HCT116 (cell line): ENCODE data around the gene IGSF21. TPM values are rescaled to one million over a fixed set of nuclear protein-coding genes. Genes with fewer than 3 reads are reported as not detected.

Experiments used
- ATAC-seq: fragments of 200-7000 bp; cut with Tn5 transposase; 2 replicates; pipeline ENCODE4 v1.9.1; 2020; ENCODE audit warnings: mild to moderate bottlenecking, moderate library complexity
- BruUV-seq: library from RNA; stranded (reverse); fragments of 400-500 nt; replicated peaks from 2 replicates; lab custom pipeline; 2021; lab: Mats Ljungman, UMichigan
- CTCF ChIA-PET: fragments of 300-600 bp; sonication (Branson Sonifier 250); formaldehyde crosslinking; loops from one replicate; lab custom pipeline; 2021; ENCODE audit warnings: antibody characterized with exemption; lab: Charles Lee
- POLR2A ChIA-PET: fragments of 300-600, 350-600 bp; sonication (Branson Sonifier 250); formaldehyde crosslinking; loops from one replicate; lab custom pipeline; 2021; ENCODE audit warnings: antibody characterized with exemption; lab: Charles Lee
- RAD21 ChIA-PET, 2 experiments: fragments of 300-600 bp; sonication (Branson Sonifier 250); formaldehyde crosslinking; loops; one replicate each; lab custom pipeline; 2023; ENCODE audit warnings: low total read pairs in 2 of 2; ENCODE audit not compliant: uncharacterized antibody in 2 of 2, unreplicated experiment in 2 of 2, low non-redundant PET in 1 of 2; lab: Charles Lee
- DNase-seq: peaks from one replicate; pipeline ENCODE4 v3.0.0-alpha.2; 2010; ENCODE audit warnings: low read depth, low spot score
- H2AFZ ChIP-seq: fragments of 200-600 bp; shearing (Covaris generic), sonication (generic); 2 replicates; pipeline ENCODE4 v1.6.1; 2017; ENCODE audit warnings: low read depth, mixed run types, mixed read lengths, antibody characterized with exemption, low read length; ENCODE audit not compliant: poor library complexity, severe bottlenecking
- H3K27ac ChIP-seq: 2 replicates; pipeline ENCODE4 v1.5.1; 2012; ENCODE audit warnings: low read depth, low read length
- H3K27me3 ChIP-seq: fragments of 200-600 bp; sonication (generic); 2 replicates; pipeline ENCODE4 v1.6.1; 2016; ENCODE audit warnings: mixed run types, low read length, mixed read lengths; ENCODE audit not compliant: insufficient read depth
- H3K36me3 ChIP-seq, 2 experiments: fragments of 200-500 bp in 1 of 2; fragments of 200-600 bp in 1 of 2; sonication (Bioruptor generic) in 1 of 2; sonication (generic) in 1 of 2; 2 replicates each; pipeline versions ENCODE4 v1.5.1 to v1.6.1; 2014 to 2016; ENCODE audit warnings: low read length in 2 of 2, inconsistent platforms in 1 of 2, mixed read lengths in 1 of 2, mixed run types in 1 of 2; ENCODE audit not compliant: insufficient read depth in 2 of 2, control insufficient read depth in 1 of 2
- H3K4me1 ChIP-seq, 2 experiments: fragments of 200-600 bp in 1 of 2; sonication (generic) in 1 of 2; 2 replicates each; pipeline versions ENCODE4 v1.5.1 to v1.6.1; 2012 to 2017; ENCODE audit warnings: low read length in 2 of 2, inconsistent platforms in 1 of 2, mild to moderate bottlenecking in 1 of 2, mixed read lengths in 1 of 2, mixed run types in 1 of 2, moderate library complexity in 1 of 2; ENCODE audit not compliant: insufficient read depth in 2 of 2, control insufficient read depth in 1 of 2
- H3K4me2 ChIP-seq: fragments of 200-600 bp; sonication (generic); 2 replicates; pipeline ENCODE4 v1.6.1; 2017; ENCODE audit warnings: mixed run types, low read length, mixed read lengths
- H3K4me3 ChIP-seq, 2 experiments: fragments of 200-600 bp in 1 of 2; sonication (generic) in 1 of 2; replicated peaks in 1 of 2; 2 replicates each; pipeline ENCODE4 v1.5.1; 2011 to 2016; ENCODE audit warnings: low read length in 2 of 2, control low read depth in 1 of 2, low read depth in 1 of 2, mild to moderate bottlenecking in 1 of 2, mixed read lengths in 1 of 2, mixed run types in 1 of 2
- H3K79me2 ChIP-seq: fragments of 200-600 bp; sonication (generic); 2 replicates; pipeline ENCODE4 v1.6.1; 2017; ENCODE audit warnings: mild to moderate bottlenecking, mixed run types, low read length, moderate library complexity, mixed read lengths; ENCODE audit not compliant: insufficient read depth
- H3K9ac ChIP-seq: fragments of 200-600 bp; sonication (generic); 2 replicates; pipeline ENCODE4 v1.6.1; 2016; ENCODE audit warnings: low read length, mixed read lengths
- H3K9me2 ChIP-seq: fragments of 200-600 bp; sonication (generic), shearing (Covaris generic); 2 replicates; pipeline ENCODE4 v1.6.1; 2017; ENCODE audit warnings: mixed run types, mild to moderate bottlenecking, moderate library complexity; ENCODE audit not compliant: insufficient read depth
- H3K9me3 ChIP-seq, 2 experiments: fragments of 200-500 bp in 1 of 2; fragments of 200-600 bp in 1 of 2; sonication (Bioruptor generic) in 1 of 2; sonication (generic) in 1 of 2; 2 replicates each; pipeline ENCODE4 v1.6.1; 2014 to 2017; ENCODE audit warnings: low read length in 2 of 2, mixed read lengths in 2 of 2, inconsistent platforms in 1 of 2, low read depth in 1 of 2, mild to moderate bottlenecking in 1 of 2, mixed run types in 1 of 2, moderate library complexity in 1 of 2; ENCODE audit not compliant: control insufficient read depth in 1 of 2, insufficient read depth in 1 of 2
- H4K20me1 ChIP-seq: fragments of 200-600 bp; sonication (generic), shearing (Covaris generic); 2 replicates; pipeline ENCODE4 v1.6.1; 2017; ENCODE audit warnings: mixed run types, mild to moderate bottlenecking, moderate library complexity; ENCODE audit not compliant: insufficient read depth
- ATF3 ChIP-seq: IDR thresholded peaks from 2 replicates; pipeline ENCODE4 v1.6.1; 2012
- CEBPB ChIP-seq: IDR thresholded peaks from 2 replicates; pipeline ENCODE4 v1.6.1; 2012; ENCODE audit warnings: low read depth
- ELF1 ChIP-seq: IDR thresholded peaks from 2 replicates; pipeline ENCODE4 v1.6.1; 2012; ENCODE audit warnings: low read depth, borderline replicate concordance
- EZH2phosphoT487 ChIP-seq: fragments of 200-600 bp; IDR thresholded peaks from 2 replicates; pipeline ENCODE4 v1.6.1; 2018; ENCODE audit warnings: antibody characterized with exemption, borderline replicate concordance
- MAX ChIP-seq: IDR thresholded peaks from 2 replicates; pipeline ENCODE4 v1.6.1; 2012
- POLR2A ChIP-seq: IDR thresholded peaks from 2 replicates; pipeline ENCODE4 v1.7.0; 2011; ENCODE audit warnings: borderline replicate concordance; ENCODE audit not compliant: insufficient read depth, insufficient read length; ENCODE audit errors: extremely low read depth
- SIN3A ChIP-seq: IDR thresholded peaks from 2 replicates; pipeline ENCODE4 v1.6.1; 2012; ENCODE audit warnings: low read depth
- SP1 ChIP-seq: IDR thresholded peaks from 2 replicates; pipeline ENCODE4 v1.6.1; 2012; ENCODE audit warnings: low read depth
- SRF ChIP-seq: IDR thresholded peaks from 2 replicates; pipeline ENCODE4 v1.6.1; 2012; ENCODE audit warnings: low read depth
- ZFX ChIP-seq: fragments of 450-650 bp; IDR thresholded peaks from 2 replicates; pipeline ENCODE4 v1.6.1; 2017
- intact Hi-C: fragments of 100-400 bp; cut with micrococcal nuclease; formaldehyde crosslinking; loops from 2 replicates; pipeline ENCODE4 v1.10.0; 2022
- total RNA-seq: library from RNA; stranded (reverse); gene quantifications from one replicate; pipeline ENCODE4 v1.2.1, GENCODE V29; 2021; ENCODE audit not compliant: unreplicated experiment

IGSF21 gene
- total RNA-seq, 1 experiment from 2014 or later = not detected

GRCh38 chr1:18417316-18418269, 310.0 kb downstream of the IGSF21 start:
- Histone ChIP-seq H4K20me1 (no peaks in the 10 kb centered on the region), H3K9me3 (no peaks in the 10 kb centered on the region; a peak in 2 of 4 replicates), H3K4me3 (no peak overlapping the region)
- intact Hi-C loops = no loop called here
- TF ChIP-seq CEBPB (no peak), ATF3 (no peak), SRF (no peak), MAX (no peak), SIN3A (no peak), POLR2A (no peak), ZFX (no peak), SP1 (no peak), EZH2phosphoT487 (no peak), ELF1 (no peak)
- TF ChIP-seq, all 23 proteins: peak for 0
- H3K4me2 ChIP-seq = no peak overlapping the region
- ATAC-seq (no peak), DNase-seq (no peak)
- POLR2A ChIA-PET = no interaction called here
- RAD21 ChIA-PET = no interaction called here
- no peaks in the 10 kb centered on the region for H3K79me2 ChIP-seq
- no peaks in the 10 kb centered on the region for H3K9me2 ChIP-seq
- H3K36me3 ChIP-seq = no peaks in the 10 kb centered on the region
- no peaks in the 10 kb centered on the region for H3K27me3 ChIP-seq
- no TSS peak for BruUV-seq
- no peak overlapping the region for H3K9ac ChIP-seq
- no peak overlapping the region for H3K27ac ChIP-seq
- peaks cover 7 to 16% of the 10 kb centered on the region in 2 experiments for H3K4me1 ChIP-seq
- H2AFZ ChIP-seq = no peak overlapping the region
- CTCF ChIA-PET = no interaction called here
